ENCODE data around the gene DFFB. TPM values are rescaled to one million over a fixed set of nuclear protein-coding genes. Genes with fewer than 3 reads are reported as not detected.

Gene DFFB
- total and polyA plus RNA-seq, 2 of the 4 experiments (the other 2 are of a cell fraction) = 6.5 to 7.3 TPM

- Histone ChIP-seq H3K27ac (ENCODE audit: insufficient read depth, low read length) (no peak overlapping the region), H4K91ac (ENCODE audit: insufficient read depth, low read depth, low read length) (no peak overlapping the region), H4K20me1 (ENCODE audit: insufficient read depth, low read length) (no peaks in the 10 kb centered on the region), H2AFZ (replicated peaks; ENCODE audit: low read length, poor library complexity) (no peak overlapping the region), H3K4me2 (ENCODE audit: low read depth, low read length) (no peak overlapping the region), H3K9ac (ENCODE audit: low read depth, low read length) (no peak overlapping the region), H2BK15ac (ENCODE audit: low read depth, low read length) (no peak overlapping the region), H4K5ac (ENCODE audit: low read depth, low read length) (no peak overlapping the region), H2AK5ac (ENCODE audit: low read depth, low read length) (no peak overlapping the region), H2BK20ac (ENCODE audit: low read depth, low read length) (no peak overlapping the region), H3K79me1 (ENCODE audit: low read depth in 1 of 2, low read length in 2 of 2) (no peaks in the 10 kb centered on the region), H3K18ac (ENCODE audit: low read depth, low read length) (no peak overlapping the region), H3K27me3 (ENCODE audit: control insufficient read depth, insufficient read depth, low read length) (no peaks in the 10 kb centered on the region), H3K9me3 (ENCODE audit: control insufficient read depth, insufficient read depth, low read length) (peaks cover 18% of the 10 kb centered on the region; the same call in 1 of the 2 replicates), H2AK9ac (replicated peaks; ENCODE audit: low read depth, low read length, poor library complexity) (no peak overlapping the region), H3K14ac (replicated peaks; ENCODE audit: low read depth, low read length) (no peak overlapping the region), H3K4me3 (ENCODE audit: insufficient read depth, low read depth, low read length) (no peak overlapping the region), H3K36me3 (ENCODE audit: control insufficient read depth, insufficient read depth, low read length) (no peaks in the 10 kb centered on the region), H4K8ac (ENCODE audit: low read depth in 2 of 2, low read length in 2 of 2) (no peak overlapping the region), H2BK120ac (ENCODE audit: low read depth, low read length) (no peak overlapping the region), H2BK5ac (ENCODE audit: low read depth, low read length, poor library complexity, severe bottlenecking) (peak overlapping the region; percentile 96), H3K9me1 (ENCODE audit: insufficient read depth, low read length) (no peaks in the 10 kb centered on the region), H3K4ac (ENCODE audit: low read depth, low read length) (no peak overlapping the region), H3K56ac (ENCODE audit: extremely low read depth, insufficient read depth, low read length) (no peak overlapping the region), H3K23ac (ENCODE audit: low read depth, low read length) (no peak overlapping the region), H3K4me1 (ENCODE audit: control insufficient read depth, insufficient read depth, low read length) (no peaks in the 10 kb centered on the region)
- in situ Hi-C loops (cut with MboI; ENCODE audit: low sequenced_read_pairs) (no loop called here), intact Hi-C loops (cut with micrococcal nuclease) (no loop called here), dilution Hi-C loops (cut with HindIII; ENCODE audit: low sequenced_read_pairs, unreplicated experiment) (no loop called here)
- TF ChIP-seq MXI1 (IDR thresholded peaks at IDR 0.05; ENCODE audit: borderline replicate concordance, low read depth, low read length) = no peak
- TF ChIP-seq POLR2A (IDR thresholded peaks at IDR 0.05; ENCODE audit: low read depth, low read length) = no peak
- TF ChIP-seq RFX5 (IDR thresholded peaks at IDR 0.05; ENCODE audit: low read depth, low read length) = no peak
- TF ChIP-seq RAD21 (IDR thresholded peaks at IDR 0.05; ENCODE audit: low read length) = no peak
- no peak for TF ChIP-seq MAFK (IDR thresholded peaks at IDR 0.05; ENCODE audit: low read depth, low read length)
- no peak for TF ChIP-seq CTCF (conservative IDR thresholded peaks at IDR 0.05; ENCODE audit: low read depth, low read length)
- no peak for TF ChIP-seq BHLHE40 (IDR thresholded peaks at IDR 0.05; ENCODE audit: low read depth, low read length)
- TF ChIP-seq RCOR1 (IDR thresholded peaks at IDR 0.05; ENCODE audit: insufficient replicate concordance, low read length) = no peak
- TF ChIP-seq FOS (IDR thresholded peaks at IDR 0.05; ENCODE audit: low read depth, low read length) = no peak
- TF ChIP-seq CEBPB (IDR thresholded peaks at IDR 0.05; ENCODE audit: low read depth, low read length) = no peak
- no peak for TF ChIP-seq SMC3 (IDR thresholded peaks at IDR 0.05; ENCODE audit: low read depth, low read length)
- no peak for TF ChIP-seq USF2 (IDR thresholded peaks at IDR 0.05; ENCODE audit: low read depth, low read length)
- no peak for TF ChIP-seq MAZ (IDR thresholded peaks at IDR 0.05; ENCODE audit: borderline replicate concordance, low read depth, low read length)
- TF ChIP-seq CHD1 (IDR thresholded peaks at IDR 0.05; ENCODE audit: low read depth, low read length) = no peak
- TF ChIP-seq ELK1 (IDR thresholded peaks at IDR 0.05; ENCODE audit: borderline replicate concordance, low read depth, low read length) = no peak
- TF ChIP-seq NFE2L2 (IDR thresholded peaks at IDR 0.05; ENCODE audit: low read depth, low read length) = no peak
- no TSS peak for BruUV-seq (replicated peaks)
- no peak for DNase-seq
- ATAC-seq (ENCODE audit: low read depth) = no peak
- ChIA-PET CTCF (no interaction called here), POLR2A (ENCODE audit: unreplicated experiment) (no interaction called here)
- WGBS, 2 experiments (ENCODE audit: extremely low coverage in 2 of 2, insufficient read length in 1 of 2) = no CpG with 5 or more reads among the region's 10 CpGs
Measured at GRCh38 chr1:3930301-3931006, 73.2 kb downstream of the DFFB start.
